ENCODE results near the gene JARID2. TPM values are rescaled to one million over a fixed set of nuclear protein-coding genes. Genes with fewer than 3 reads are reported as not detected.

JARID2 gene
- total and polyA plus RNA-seq, 10 of the 15 experiments (the other 5 are each of a cell fraction or from before 2014, with no cell fraction given) = 4.2 to 21.6 (median 11.7) TPM

DNA sequence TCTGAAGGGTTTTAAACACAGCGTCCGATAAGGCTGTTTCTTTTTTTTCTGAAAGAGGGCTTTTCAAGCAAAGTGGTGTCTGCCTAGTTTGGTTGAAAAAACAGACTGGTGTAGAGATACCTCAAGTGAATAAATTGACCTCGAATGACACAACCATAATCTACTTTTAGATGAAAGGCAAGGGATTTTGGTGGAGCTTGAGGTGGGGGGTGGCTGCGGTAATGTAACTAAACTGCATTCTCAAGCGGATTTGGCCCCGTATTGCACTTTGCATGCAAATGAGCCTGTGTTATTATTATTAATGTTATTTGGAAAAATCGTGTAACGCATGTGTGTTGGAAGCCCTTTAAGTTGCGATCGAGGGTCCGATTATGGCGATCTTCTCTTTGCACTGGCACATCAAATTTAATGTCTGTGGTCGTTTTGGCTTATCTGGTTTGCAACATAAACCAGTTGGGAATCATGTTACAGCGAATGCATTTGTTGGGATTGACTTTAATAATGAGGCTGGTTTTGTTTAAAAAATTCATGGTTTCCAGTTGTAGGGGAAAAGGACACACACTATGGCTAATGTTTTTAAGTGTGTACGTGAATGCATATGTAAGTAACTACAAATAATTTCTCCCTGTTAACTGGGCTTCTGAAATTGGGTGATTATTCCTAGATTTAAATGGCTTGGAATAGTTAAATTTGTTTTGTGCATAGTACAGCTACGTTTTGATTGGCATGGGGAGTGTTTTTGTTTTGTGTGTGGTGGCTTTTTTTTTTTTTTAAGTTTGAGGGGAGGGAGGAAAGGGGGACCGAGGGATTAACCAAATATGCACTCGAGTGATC is 1.0 kb downstream of the JARID2 start (continued):
- TF ChIP-seq KDM1A (IDR thresholded peaks at IDR 0.05; ENCODE audit: borderline replicate concordance) (no peak), MEF2B (IDR thresholded peaks at IDR 0.05; ENCODE audit: partially characterized antibody, poor library complexity, severe bottlenecking) (no peak), ZSCAN29 (IDR thresholded peaks at IDR 0.05) (0 out of 2 replicates have a peak, but pooled peaks have one; percentile 58), BCL11A (IDR thresholded peaks at IDR 0.05; ENCODE audit: low read depth, low read length) (no peak), CEBPB (IDR thresholded peaks at IDR 0.05; ENCODE audit: borderline replicate concordance in 1 of 2, low read depth in 2 of 2, low read length in 2 of 2) (no peak), RUNX3 (IDR thresholded peaks at IDR 0.05; ENCODE audit: low read length) (peak; percentile 56), POU2F2 (IDR thresholded peaks at IDR 0.05; ENCODE audit: borderline replicate concordance, low read depth, low read length) (0 out of 3 replicates have a peak, but pooled peaks have one; percentile 40), SMARCA5 (IDR thresholded peaks at IDR 0.05) (no peak), FOXK2 (IDR thresholded peaks at IDR 0.05) (no peak), SP1 (IDR thresholded peaks at IDR 0.05; ENCODE audit: low read depth, low read length) (no peak)
- TF ChIP-seq, protein P1, sequence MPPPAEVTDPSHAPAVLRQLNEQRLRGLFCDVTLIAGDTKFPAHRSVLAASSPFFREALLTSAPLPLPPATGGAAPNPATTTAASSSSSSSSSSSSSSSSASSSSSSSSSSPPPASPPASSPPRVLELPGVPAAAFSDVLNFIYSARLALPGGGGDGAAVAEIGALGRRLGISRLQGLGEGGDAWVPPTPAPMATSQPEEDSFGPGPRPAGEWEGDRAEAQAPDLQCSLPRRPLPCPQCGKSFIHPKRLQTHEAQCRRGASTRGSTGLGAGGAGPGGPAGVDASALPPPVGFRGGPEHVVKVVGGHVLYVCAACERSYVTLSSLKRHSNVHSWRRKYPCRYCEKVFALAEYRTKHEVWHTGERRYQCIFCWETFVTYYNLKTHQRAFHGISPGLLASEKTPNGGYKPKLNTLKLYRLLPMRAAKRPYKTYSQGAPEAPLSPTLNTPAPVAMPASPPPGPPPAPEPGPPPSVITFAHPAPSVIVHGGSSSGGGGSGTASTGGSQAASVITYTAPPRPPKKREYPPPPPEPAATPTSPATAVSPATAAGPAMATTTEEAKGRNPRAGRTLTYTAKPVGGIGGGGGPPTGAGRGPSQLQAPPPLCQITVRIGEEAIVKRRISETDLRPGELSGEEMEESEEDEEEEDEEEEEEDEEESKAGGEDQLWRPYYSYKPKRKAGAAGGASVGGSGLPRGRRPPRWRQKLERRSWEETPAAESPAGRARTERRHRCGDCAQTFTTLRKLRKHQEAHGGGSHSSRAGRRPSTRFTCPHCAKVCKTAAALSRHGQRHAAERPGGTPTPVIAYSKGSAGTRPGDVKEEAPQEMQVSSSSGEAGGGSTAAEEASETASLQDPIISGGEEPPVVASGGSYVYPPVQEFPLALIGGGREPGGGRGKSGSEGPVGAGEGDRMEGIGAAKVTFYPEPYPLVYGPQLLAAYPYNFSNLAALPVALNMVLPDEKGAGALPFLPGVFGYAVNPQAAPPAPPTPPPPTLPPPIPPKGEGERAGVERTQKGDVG (CRISPR knock-in tag; IDR thresholded peaks at IDR 0.05) = no peak
